GM21723 (cell line): ENCODE data around the gene NELL1.

Source experiments
- ATAC-seq: cut with Tn5 transposase; IDR thresholded peaks from one replicate; pipeline ENCODE4 v1.9.1; 2021; ENCODE audit warnings: mild to moderate bottlenecking, moderate library complexity; ENCODE audit not compliant: unreplicated experiment

Gene NELL1

GRCh38 chr11:21401496-21401895 lies 732.1 kb downstream of the NELL1 start:
- ATAC-seq = no peak

GRCh38 chr11:21402274-21402673 lies 732.9 kb downstream of the NELL1 start:
- ATAC-seq = no peak

DNA sequence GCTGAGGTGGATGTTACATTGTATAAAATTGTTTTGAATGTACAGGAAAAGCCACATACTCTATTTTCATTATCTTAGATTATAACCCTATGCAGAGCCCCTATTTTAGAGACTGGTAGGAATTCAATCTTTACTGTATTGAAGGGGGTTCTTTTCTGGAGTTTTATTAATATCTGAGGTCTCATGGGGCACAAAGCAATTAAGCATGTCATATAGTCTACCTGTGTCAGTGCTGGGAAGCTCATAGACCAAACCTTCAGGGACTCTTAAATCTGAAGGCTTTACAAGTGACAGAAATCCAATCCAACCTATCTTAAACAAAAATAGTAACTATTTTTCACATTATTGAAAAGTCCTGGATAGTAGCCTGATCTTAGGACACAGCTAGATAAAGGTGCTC lies 733.7 kb downstream of the NELL1 start:
- no peak for ATAC-seq

DNA sequence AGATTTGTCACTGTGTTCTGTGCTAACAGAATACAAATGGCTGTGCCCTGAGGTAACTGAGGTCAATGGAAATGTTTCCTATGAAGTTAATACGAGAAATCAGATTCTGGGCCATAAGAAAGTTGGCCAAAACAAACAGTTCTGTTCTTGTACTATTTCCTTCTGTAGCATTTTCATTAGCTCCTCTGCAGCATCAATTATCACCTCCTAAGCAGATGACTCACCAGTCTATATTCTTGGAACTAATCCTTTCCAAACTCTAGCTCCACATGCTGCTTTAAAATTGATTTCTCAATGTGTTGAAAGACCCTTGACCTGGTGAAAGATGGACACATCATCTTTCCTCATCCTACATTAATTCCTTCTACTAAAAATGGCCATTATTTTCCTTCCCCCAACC lies 736.0 kb downstream of the NELL1 start:
- no peak for ATAC-seq

- no peak for ATAC-seq
These were observed 741.1 kb downstream of the NELL1 start for GRCh38 chr11:21410513-21410912.

GRCh38 chr11:21411104-21411503 lies 741.7 kb downstream of the NELL1 start:
- no peak for ATAC-seq

GRCh38 chr11:21411597-21411996 lies 742.2 kb downstream of the NELL1 start:
- no peak for ATAC-seq

- ATAC-seq = no peak
These were observed 743.4 kb downstream of the NELL1 start for GRCh38 chr11:21412652-21413383.

GRCh38 chr11:21414953-21415352 lies 745.6 kb downstream of the NELL1 start:
- ATAC-seq = no peak

DNA sequence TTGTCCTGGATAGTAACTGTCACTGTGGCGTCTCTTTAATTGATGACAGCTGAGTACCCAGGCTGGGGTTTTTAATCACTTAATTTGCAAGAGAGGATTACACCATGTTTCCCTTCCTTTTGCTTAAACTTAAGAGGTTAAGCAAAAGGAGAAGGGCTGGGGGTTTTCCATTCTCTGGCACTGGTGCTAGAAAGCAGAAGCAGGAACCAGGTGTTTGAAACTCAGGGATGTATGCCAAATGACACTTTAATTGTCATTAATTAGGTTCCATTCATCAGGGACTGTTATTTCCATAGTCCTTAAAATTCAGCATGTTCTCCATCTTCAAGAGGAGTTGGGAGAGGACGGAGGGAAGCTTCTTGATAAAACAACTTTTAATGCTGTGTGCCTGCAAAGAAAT lies 746.2 kb downstream of the NELL1 start:
- ATAC-seq = no peak

DNA sequence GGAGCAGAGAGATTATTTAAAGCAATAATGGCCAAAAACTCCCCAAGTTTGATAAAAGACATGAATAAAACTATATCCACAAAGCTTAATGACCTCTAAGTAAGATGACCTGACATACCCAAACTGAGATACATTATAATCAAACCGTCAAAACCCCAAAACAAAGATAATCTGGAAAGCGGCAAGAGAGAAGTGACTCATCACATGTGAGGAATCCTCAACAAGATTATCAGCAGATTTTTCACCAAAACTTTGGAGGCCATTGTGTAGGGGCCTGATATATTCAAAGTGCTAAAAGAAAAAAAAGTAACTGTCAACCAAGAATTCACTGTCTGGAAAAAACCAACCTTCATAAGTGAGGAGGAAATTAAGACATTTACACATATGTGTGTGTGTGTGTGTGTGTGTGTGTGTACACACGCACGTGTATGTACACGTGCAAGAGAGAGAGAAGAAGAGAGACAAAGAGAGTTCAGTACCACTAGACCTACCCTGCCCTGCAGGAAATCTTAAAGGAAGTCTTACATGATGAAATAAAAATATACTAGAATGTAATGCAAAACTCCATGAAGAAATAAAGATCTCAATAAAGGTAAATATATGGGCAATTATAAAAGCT lies 752.4 kb downstream of the NELL1 start:
- no peak for ATAC-seq

DNA sequence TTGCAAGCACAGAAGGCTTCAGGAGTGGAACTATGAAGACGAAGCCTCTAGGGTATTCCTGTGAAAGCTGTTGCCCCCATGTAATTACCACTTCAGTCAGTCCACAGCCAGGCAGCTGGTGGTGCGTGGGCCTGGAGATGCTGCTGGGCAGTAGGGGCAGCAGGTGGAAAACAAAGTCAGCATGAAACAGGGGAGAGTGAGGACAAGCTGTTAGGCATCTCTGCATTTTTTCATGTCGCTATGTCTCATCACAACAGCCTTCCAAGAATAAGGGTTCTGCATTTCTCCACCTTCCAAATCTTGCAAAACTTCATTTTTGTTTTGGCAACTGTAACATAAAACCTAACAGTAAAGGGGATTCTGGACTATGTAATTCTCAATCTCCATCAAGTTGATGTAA lies 757.5 kb downstream of the NELL1 start:
- no peak for ATAC-seq

- no peak for ATAC-seq
These were observed 758.3 kb downstream of the NELL1 start for GRCh38 chr11:21427726-21428125.

GRCh38 chr11:21428796-21429195 lies 759.4 kb downstream of the NELL1 start:
- ATAC-seq = no peak

DNA sequence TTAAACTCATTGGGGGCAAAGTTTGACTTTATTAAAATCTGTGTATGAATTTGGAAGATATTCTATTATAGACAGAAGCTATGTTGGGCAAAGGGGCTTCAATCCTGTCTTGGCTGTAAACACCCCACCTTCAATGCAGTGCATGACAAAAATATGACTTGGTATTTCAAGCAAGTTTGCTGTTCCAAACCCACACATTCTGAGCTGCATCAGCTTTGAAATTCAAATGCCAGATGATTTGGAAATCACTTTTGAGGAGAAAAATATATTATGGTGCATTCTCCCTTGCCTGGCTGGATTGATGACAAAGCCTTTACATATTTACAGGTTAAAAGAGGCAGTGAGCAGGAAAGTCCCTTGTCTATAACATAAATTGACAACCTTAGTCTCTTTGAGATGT lies 760.0 kb downstream of the NELL1 start:
- ATAC-seq = no peak

GRCh38 chr11:21430537-21430936 lies 761.2 kb downstream of the NELL1 start:
- ATAC-seq = no peak

DNA sequence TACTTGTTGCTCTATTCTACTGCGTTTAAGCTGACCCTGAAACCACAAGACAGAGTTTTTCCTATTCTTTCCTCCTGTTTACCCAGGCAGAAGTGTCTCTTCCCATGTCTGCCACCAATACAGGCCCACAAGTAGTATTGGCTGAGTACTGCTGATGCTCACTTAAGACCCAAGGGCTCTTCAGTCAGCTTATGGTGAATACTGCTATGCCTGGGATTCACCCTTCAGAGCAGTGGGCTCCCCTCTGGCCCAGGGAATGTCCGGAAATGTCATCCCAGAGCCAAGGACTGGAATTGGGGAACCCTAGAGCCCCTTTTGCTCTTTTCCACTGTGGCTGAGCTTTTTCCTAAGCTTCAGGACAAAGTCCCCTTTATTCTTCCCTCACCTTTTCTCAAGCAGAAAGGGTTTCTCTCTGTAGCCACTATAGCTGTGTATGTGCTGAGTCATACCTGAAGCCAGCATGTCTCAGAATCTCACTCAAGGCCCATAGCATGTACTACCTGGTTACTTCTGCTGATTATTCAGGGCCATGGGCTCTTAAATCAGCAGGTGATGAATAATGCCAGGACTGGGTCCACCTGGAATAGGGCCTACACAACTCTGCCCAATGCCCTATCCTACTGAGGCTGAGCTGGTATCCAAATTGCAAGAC lies 777.7 kb downstream of the NELL1 start:
- ATAC-seq = no peak

DNA sequence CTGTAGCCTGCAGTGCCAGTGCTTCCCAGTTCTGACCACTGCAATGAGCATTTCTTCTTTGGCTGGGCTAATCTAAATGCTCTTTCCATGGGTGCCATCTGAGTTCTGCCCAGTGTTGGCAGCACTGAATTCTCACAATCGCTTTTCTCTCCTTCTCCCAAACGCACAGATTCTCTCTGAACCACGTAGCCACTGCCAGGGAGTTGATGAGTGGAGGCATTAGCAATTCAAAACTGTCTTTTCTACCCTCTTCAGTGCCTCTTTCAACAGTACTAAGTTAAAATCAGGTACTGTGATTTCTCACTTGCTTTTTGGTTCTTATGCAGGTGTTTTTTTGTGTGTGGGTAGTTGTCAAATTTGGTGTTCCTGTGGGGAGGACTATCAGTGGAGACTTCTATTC lies 778.5 kb downstream of the NELL1 start:
- no peak for ATAC-seq

DNA sequence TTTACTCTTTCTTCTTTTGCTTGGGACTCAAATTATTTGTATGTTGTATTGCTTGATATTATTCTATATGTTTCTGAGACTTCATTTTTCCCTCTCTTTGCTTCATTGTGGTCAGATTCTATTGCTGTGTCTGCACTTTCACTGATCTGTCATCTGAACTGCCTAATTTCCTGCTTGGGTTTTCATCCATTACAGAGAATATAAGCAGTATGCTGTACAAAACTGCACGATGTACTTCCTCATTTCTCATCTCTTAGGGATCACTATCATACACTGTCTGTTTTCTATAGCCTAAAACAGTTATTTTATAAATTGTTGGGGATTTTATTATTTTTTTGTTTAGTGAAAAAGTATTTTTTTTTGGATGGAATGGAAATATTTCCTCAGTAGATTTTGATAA lies 786.8 kb downstream of the NELL1 start:
- ATAC-seq = no peak

- ATAC-seq = no peak
These were observed 790.7 kb downstream of the NELL1 start for GRCh38 chr11:21460082-21460481.

DNA sequence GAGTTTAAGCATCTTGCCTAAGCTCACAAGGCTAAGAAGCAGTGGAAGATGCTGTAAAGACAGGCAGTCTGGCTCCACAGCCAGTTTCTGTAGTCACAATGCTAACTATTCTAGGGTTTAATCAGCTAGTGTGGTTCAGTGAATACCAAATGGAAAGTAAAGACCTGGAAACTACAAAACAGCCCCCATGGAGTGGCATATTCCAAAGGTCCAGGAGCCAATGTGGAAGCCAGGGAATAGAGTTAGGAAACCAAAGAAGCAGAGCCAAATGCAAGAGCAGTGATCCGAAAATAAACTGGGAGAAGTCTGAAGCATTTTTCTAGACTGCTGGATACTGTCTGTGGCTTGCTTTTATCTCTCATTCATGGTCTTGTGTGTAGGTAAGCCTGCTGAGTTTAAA lies 792.3 kb downstream of the NELL1 start:
- no peak for ATAC-seq

- ATAC-seq = no peak
These were observed 795.3 kb downstream of the NELL1 start for GRCh38 chr11:21464601-21465193.
